DMS79 treated with DMSO at 0.1 percent for 48 hours (cell line): ENCODE data around the gene PADI3.

ENCODE experiments used
- DNase-seq: peaks from one replicate; lab custom pipeline; 2025; lab: John Stamatoyannopoulos, UW

Gene PADI3

DNA sequence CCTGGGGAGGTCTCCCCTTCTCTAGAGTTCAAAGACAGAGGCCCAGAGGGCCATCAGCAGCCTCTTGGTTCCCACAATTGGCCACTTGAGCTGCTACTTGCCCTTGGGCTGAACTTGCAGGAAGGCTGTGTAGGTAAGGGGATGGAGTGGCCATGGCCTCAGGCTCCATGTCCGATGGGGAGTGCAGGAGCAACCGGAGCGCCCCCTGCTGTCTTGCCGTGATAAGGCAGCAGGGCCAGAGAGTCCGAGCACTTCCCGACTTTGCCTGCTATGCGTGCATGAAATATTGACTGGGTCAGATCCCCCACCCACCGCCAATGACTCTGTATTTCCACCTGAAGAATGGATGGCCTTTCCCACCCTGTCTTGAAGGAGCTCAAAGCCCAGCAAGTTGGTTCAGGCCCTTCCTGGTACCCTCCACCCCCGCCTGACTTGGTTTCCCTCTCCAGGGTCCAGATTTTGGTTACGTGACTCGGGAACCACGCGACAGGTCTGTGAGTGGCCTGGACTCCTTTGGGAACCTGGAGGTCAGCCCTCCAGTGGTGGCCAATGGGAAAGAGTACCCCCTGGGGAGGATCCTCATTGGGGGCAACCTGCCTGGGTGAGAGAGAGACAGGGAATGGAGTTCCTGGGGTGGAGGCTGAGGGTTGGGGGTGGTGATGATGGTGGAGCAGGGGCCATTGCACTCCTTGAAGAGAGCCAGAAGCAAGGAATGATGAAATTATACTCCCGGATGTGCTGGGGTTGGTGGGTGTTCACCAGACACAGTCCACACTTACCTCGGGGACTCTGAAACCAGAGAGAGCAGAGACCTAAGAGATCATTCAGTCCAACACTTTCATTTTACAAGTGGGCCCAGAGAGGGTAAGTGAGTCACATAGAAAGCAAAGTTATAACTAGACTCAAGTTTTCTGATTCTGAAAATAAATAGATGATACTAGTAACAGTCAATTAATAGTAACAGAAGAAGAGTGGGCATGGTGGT lies 25.6 kb downstream of the PADI3 start:
- DNase-seq = peak; percentile 39

DNA sequence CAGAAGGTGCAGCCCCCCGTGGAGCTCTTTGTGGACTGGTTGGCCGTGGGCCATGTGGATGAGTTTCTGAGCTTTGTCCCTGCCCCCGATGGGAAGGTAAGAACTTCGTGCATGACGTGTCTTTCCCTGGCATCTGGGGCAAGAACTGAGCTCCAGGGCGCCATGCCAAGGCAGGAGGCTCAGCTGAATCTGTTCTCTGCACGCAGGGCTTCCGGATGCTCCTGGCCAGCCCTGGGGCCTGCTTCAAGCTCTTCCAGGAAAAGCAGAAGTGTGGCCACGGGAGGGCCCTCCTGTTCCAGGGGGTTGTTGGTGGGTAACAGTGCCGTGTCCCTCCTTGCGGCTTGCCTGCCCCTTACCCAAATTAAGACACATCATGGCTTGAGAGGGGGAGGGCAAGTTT lies 27.7 kb downstream of the PADI3 start:
- no peak for DNase-seq

DNA sequence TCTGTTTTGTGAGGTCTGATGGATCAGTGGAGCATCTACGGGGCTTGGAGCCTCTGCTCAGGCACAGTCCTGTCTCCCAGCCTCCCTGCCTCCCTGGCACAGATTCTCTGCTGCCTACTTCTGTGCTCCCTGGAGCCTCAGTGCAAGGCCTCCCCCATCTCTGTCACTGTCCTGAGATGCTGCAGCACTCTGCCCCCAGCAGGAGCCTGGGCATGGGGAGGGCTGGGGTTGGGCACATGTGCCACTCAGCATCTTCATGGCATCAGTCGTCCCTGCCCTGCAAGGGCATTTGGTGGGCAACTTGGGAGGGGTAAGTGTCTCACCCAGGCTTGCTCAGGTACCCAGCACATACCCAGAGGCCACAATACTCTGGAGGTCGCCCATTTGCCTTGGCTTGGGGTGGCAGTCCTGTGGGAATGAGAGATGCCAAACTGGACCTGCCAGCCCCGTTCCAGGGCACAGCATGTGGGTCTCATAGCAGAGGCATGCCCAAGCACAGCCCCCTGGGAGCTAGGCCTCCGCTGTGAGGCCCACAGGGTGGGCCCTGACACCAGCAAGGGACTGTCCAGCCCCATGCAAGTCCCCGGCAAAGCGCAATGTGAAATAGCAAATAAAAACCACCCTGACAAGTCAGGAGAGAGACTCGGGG lies 28.7 kb downstream of the PADI3 start:
- no peak for DNase-seq

DNA sequence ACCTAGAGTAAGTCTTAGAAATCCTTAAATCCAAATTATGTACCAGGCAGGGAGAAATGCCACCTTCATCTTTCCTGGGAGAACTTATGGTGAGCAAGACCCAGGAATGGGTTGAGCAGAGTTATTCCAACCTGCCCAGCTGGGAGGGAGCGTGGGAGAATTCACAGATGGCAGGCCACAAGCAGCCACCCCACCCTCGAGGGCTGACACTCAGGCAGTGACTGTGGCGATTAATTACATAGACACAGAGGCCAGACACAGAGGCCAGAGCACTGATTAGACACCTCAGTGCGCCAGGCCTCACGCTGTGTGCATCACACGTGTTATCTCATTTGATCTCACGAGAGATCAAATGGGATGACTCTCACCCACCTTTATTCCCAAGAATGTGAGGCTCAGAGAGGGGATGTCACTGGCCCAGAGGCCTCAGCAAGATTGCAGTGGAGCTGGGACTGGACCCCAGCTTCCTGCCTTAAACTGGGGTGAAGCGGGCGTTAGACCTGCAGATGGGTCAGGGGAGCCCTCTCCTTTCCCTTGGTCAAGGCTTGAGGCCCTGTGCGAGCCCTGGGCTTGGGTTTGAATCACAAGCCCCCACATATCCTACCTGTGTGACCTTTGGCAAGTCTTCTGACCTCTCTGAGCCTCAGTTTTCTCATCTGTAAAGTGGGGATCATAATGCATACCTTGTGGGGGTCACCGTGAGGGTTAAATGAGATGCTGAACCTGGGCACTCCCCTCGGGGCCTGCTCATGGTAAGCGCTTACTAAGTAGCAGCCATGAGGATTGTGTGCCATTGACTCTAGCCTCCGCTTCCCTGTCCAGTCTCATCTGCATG lies 30.3 kb downstream of the PADI3 start:
- no peak for DNase-seq

DNA sequence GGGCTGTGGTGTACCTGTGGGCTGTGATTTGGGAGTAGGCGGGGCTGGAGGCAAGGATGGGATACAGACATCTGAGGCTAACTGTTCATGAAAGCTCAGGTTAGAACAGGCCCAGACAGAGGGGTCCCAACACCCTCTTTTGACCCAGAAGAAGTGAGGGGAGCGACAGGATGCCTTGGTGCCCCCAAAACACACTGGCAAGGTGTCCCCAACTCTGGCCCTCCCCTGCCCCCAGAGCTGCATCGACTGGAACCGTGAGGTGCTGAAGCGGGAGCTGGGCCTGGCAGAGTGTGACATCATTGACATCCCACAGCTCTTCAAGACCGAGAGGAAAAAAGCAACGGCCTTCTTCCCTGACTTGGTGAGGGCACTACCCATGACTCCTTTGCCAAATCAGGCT lies 31.5 kb downstream of the PADI3 start:
- no peak for DNase-seq

DNA sequence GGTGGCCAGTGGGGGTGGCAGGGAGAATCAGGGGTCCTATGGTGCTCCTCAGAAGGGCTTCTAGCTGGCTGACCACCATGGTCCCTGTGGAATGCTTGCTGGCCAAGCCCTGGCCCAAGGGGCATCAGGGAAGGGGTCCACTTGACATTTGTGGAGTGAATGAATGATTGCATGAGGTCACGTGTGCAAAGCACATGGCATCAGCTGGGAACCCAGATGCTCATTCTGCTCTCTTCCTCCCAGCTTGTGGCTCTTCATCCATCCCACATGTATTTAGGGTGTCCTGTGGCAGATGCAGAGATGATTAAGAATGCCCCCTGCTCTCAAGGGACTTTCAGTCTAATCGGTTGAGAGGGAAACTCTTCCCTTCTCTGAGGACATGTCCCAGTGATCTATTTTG lies 32.0 kb downstream of the PADI3 start:
- no peak for DNase-seq

DNA sequence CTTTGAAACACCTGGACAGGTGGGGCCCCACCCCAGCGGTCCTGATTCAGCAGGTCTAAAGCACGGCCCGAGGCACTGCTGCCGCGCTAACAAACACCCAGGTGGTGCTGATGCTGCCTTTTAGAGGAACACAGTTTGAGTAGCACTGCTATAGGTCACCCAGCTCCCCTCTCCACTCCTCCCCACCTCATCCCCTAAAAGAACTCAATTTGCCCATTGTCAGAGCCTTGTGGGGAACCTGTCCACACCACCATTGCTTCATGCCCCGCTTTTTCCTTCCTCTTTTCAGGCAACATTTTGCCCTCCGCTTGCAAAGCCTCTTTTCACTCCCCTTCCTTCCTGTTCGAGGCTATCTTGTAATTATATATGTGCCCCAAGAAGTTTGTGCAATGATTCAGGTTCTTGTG lies 32.9 kb downstream of the PADI3 start:
- DNase-seq = no peak

DNA sequence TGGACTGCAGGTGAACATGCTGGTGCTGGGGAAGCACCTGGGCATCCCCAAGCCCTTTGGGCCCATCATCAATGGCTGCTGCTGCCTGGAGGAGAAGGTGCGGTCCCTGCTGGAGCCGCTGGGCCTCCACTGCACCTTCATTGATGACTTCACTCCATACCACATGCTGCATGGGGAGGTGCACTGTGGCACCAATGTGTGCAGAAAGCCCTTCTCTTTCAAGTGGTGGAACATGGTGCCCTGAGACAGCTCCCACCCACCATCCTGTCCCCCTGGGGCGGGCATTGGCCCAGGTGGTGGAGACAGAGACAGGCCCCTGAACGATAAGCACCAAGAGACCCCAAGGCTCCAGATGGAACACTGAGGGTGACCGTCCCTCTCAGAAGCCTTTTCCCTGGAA lies 33.9 kb downstream of the PADI3 start:
- no peak for DNase-seq

DNA sequence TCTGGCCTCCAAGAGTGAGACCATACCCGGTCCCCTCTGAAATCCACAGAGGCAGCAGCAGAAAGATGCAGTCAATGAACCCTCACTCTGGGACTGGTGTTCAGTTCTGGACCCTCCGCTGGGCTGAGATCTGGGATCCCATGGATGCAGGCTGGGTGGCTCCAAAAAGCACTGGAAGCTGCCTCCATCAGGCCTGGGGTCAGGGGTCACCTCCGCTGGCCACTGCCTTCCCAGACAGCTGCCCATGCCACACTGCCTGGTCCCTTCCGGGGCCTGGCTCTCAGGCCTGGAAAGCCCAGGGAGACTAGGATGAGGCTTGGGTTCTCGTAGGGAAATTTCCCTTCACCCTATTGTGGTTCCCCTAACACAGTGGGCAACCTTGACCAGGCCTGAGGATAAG lies 37.7 kb downstream of the PADI3 start:
- no peak for DNase-seq

DNA sequence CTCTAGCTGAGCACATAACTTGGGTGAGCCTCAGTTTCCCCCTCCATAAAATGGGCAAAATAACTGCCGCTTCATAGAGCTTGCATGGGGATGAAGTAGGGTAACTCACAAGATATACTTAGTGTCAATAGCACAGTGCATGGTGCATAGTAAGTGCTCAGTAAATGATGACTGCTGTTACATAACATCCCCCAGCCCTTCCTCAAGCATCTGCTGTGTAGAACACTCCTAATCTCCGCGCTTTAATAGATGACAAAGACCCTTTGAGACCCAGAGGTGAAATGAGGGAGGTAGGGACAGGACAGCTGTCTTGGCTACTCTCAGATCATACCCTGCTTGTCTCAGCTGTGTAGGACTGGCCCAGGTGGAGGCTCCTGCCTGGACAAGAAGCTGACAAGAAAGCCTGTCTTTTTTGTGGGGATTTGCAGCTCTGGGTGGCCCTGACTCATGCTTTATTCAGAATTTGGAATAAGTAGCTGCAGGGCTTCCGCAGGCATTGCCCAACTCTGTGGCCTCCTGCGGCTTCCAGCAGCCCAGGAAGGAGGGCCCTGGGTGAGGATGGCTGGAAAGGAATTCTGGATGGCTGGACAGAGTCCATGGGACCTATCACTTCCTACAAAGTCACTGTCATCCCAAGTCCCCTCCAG lies 38.4 kb downstream of the PADI3 start:
- DNase-seq = no peak

DNA sequence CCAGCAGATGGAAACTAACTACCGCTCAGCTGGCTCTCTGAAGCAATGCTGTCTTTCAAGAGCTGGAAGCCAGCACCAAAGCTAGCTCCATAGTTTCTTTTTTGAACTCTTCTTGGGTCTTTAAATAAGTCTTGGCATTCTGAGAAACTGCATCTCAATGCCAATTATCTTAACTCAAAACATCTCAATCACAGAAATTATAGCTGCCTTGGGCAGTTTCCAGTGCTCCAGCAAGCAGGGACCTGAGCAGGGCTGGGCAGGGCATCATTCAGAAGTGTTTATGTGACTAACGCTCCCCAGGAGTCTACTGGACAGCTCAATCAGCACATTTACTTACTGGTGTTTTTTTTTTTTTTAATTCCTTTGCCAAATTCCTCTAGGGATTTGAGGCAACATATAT lies 40.8 kb downstream of the PADI3 start:
- no peak for DNase-seq

DNA sequence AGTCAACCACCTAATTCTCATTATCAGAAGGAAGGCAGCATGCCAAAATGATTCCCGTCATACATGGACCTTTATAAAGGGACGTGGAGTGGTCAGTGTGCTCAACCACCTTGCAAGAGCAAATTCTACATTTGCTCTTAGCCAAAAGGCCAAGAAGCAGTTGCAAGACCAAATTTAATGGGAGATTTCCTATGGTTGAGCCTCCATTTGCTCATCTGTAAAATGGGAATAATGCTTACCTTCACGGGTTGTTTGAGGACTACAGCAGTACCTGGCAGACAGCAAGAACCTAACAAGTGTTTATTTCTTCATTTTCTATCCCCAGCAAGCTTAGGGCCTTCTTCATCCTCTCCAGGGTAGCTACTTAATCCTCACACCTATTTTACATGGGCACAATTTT lies 41.7 kb downstream of the PADI3 start:
- DNase-seq = no peak

DNA sequence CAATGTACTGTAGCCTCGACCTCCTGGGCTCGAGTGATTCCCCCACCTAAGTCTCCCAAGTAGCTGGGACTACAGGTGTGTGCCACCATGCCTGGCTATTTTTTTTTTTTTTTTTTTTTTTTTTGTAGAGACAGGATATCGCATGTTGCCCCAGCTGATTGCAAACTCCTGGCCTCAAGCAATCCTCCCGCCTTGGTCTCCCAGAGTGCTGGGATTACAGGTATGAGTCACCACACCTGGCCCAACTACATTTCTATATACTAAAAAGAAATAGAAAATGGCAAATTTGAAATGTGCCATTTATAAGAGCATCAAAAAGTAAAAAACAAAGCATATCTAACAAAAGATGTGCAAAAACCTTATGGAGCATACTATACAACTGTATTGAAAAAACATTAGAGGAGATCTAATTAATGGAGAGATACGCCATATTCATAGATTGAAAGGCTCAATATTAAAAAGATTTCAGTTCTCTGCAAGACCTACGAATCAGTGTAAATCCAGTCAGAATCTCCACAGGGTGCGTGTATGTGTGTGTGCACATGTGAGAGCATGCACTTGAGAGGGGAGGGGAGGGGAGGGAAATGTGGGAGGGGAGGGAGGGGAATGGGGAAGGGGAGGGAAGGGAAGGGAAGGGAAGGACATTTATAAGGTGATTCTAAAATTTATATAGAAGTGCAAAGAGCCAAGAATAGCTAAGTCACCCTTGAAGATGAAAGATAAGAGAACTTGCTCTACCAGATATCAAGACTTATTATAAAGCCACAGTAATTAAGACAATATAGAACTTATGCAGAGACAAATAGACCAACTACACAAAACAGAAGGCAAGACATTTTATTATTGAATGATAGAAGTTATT lies 43.6 kb downstream of the PADI3 start:
- no peak for DNase-seq

DNA sequence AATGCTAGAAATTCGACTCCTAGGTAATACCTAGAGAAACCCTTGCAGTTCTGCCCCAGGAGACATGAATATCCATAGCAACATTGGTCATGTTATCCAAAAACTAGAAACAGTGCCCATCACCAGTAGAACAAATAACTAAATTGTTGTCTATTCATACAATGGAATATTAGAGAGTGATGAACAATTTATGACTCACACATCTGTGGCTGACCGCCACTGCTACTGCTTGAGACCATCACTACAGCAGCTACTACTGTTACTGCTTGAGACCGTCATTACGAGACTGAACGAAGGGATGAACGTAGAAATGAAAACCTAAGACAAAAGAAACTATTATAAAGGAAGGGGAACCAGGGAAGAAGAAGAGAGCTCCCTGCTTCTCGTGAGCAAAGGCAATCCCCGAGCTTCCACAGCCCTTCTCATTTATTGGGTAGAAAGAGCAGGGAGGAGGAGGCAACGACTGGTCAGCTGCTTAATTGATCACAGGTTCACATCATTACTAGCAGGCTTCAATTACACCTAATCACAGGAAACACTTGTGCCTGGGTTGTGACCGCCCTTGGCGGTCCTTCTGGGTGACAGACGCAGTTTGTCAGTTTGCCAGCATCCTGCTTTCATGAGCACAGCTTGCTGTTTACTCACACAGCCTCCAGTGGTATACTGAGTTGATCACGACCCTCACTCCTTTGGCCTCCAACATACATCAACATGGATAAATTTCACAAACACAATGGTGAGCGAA lies 45.0 kb downstream of the PADI3 start:
- DNase-seq = no peak

DNA sequence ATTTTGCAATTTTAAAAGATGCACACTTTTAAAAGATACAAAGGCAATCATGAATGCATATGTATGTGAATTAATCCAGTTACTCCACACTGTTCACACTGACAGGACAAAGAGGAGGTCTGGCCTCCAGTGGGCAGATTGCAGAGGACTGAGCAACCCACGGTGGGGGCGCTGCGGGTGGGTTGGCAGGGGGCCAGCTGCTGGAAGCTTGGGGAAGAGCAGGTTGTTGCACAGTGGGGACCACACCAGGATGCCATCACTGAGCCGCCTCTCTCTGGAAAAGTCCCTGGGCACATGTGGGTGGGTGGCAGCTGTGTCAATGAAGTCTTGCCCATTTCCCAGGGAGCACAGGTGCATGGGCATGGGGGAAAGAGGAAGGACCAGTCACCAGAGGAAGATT lies 46.4 kb downstream of the PADI3 start:
- DNase-seq = no peak

DNA sequence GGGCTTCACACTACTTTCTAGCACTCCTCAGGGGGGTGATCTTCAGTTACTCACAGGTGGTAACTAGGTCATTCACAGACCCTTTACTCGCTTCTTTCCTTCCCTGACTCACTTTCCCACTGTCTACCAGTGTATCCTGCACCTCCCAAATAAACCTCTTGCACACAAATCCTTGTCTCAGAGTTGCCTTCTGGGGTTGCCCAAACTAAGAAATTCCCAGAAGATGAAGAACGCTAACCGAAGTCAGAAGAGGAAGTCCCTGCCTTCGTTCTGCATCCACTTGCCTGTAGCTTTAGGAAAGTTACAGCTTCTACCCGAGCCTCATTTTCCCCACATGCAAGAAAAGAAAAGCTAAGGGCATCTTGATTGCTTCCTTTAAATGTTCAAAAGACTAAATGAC lies 47.2 kb downstream of the PADI3 start:
- DNase-seq = no peak

DNA sequence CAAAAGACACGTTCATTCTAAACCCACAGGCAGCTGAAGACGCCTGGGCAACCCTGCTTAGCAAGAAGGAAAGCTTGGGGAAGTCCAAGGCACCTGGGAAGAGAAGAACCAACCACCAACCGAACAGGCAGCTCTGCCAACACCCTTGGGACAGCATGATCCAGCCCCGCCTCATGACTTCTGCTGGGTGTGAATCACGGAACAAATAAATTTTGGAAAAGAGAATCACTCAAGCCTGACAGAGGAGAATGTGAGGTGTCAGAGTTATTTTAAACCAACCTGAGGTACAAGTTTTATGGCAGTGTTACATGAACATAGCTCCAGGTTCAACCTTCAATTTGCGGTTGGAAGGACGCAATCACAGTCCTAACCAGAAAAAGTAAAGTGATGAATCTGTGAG lies 49.1 kb downstream of the PADI3 start:
- DNase-seq = no peak

DNA sequence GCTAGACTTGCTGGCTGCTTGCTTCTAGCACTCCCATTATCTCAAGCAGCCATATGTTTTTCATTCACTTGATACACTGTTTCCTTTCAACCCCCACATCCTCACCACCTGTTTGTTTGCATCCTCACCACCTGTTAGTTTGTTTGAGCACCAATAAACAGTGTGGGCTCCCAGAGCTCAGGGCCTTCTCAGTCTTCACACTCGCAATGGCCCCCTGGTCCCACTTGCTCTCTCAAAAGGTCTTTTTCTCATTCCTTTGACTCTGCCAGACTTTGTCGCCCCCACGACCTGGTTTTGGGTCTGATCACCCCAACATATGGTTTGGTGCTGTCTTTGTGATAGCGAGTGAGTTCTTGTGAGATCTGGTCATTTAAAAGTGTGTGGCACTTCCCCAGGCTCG lies 52.9 kb downstream of the PADI3 start:
- no peak for DNase-seq

DNA sequence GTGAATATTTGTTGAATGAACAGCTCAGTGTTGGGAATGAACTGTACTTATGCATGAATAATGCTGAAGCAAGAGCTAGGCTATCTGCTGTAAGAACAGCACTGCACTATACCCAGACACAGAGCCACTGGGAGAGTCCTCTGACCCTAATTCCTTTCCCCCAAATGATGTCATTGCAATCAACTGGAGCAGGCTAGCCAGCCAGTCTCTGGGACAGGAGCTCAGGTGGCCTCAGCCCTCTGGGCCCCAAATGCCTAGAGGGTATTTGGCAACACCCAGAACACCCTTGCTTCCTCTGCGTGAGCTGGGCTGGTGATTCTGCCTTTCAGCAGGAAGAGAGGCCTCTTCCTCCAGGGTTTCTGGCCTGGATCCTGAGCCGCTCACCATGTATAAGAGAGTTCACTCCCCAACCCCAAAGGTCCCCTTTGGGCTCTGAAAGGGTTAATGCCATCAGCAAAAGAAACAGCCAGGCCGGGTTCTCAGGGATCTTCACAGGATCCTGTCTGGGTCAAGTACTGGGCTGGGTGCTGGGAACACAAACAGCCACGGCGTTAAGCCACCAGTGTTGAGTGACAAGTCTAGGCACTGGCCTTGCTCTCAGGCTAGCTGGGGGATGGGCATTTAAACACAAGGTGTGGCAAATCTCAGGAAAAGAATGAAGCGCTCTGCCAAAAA lies 55.4 kb downstream of the PADI3 start:
- DNase-seq = no peak

DNA sequence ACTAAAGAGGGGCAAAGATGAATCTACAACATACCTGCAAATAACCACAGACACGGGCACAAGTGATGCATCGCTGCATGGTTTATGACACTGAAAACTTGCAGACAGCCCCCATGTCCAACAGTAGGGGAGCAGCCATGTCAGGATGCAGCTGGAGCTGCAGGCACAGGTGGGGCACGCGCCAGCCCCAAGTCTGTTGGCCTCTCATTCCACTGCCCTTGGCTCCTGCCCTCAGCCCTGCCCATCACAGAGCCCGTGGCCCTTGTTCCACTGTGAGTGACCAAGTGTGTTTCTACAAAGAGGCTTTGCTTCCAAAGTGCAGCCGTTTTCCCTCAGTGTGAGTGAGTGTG lies 55.9 kb downstream of the PADI3 start:
- DNase-seq = no peak
